ENCODE measurements around the gene COX10.

COX10 gene

GRCh38 chr17:14086189-14086588, 16.9 kb downstream of the COX10 start:
- DNase-seq (ENCODE audit: low spot score in 2 of 2) (no peak), ATAC-seq (ENCODE audit: low read depth) (no peak)
- H3K27ac Mint-ChIP-seq, result no peak overlapping the region
- peaks cover 20% of the 10 kb centered on the region for H3K36me3 Mint-ChIP-seq
- no peaks in the 10 kb centered on the region for H3K9me3 Mint-ChIP-seq
- peaks cover 12% of the 10 kb centered on the region for H3K4me1 Mint-ChIP-seq
- no peaks in the 10 kb centered on the region for H3K27me3 Mint-ChIP-seq
- H3K4me3 Mint-ChIP-seq, result no peak overlapping the region

GRCh38 chr17:14089179-14089578, 19.9 kb downstream of the COX10 start:
- no peak for DNase-seq (ENCODE audit: low spot score in 2 of 2)
- H3K27ac Mint-ChIP-seq, result no peak overlapping the region
- H3K4me1 Mint-ChIP-seq, result peaks cover 8% of the 10 kb centered on the region
- no peak for ATAC-seq (ENCODE audit: low read depth)
- H3K36me3 Mint-ChIP-seq, result peaks cover 12% of the 10 kb centered on the region
- H3K4me3 Mint-ChIP-seq, result no peak overlapping the region
- H3K27me3 Mint-ChIP-seq, result no peaks in the 10 kb centered on the region
- no peaks in the 10 kb centered on the region for H3K9me3 Mint-ChIP-seq

DNA sequence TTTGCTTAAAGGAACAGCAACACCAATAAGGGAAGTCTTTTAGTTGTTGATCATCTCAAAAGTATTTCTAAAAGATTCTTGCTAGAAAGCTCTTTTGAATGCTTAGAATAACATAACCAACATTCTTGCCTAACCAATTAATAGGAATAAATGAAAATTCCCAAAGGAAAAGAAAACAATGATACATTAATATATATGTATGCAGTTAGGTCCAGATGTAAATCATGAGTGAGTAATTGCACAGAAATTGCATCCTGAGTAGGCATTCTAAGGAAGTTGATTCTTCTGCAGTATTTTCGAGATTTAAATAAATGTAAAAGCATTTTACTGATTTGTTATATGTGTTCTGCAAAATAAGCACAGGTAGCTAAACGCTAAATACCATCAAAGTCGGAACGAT, 22.1 kb downstream of the COX10 start:
- Mint-ChIP-seq H3K9me3 (no peaks in the 10 kb centered on the region), H3K4me3 (no peak overlapping the region), H3K27ac (no peak overlapping the region), H3K36me3 (peaks cover 12% of the 10 kb centered on the region), H3K4me1 (peaks cover 13% of the 10 kb centered on the region), H3K27me3 (no peaks in the 10 kb centered on the region)
- DNase-seq (ENCODE audit: low spot score in 2 of 2), result no peak
- no peak for ATAC-seq (ENCODE audit: low read depth)

DNA sequence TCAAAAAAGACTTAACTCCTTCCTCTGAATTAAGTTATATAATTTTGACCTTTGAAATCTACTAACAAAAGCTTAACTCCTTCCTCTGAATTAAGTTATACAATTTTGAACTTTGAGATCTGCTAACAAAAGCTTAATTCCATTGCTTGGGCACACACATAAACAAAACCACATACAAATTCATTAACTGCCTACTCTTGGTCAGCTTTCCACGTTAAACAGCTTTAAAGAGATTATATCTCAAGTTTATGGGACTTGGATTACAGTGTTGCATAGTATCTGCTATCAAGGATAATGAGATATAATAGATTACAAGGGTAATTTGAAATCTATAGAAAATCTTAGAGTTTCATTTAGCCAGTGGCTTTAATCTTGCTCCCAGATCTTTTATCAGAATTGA, 23.5 kb downstream of the COX10 start:
- Mint-ChIP-seq H3K4me1 (peaks cover 13% of the 10 kb centered on the region), H3K27ac (no peak overlapping the region), H3K27me3 (no peaks in the 10 kb centered on the region), H3K9me3 (no peaks in the 10 kb centered on the region), H3K36me3 (peaks cover 10% of the 10 kb centered on the region), H3K4me3 (no peak overlapping the region)
- ATAC-seq (ENCODE audit: low read depth) (no peak), DNase-seq (ENCODE audit: low spot score in 2 of 2) (no peak)

- Mint-ChIP-seq H3K4me3 (no peak overlapping the region), H3K4me1 (peaks cover 8% of the 10 kb centered on the region), H3K9me3 (no peaks in the 10 kb centered on the region), H3K27me3 (no peaks in the 10 kb centered on the region), H3K36me3 (peaks cover 3% of the 10 kb centered on the region), H3K27ac (no peak overlapping the region)
- DNase-seq (ENCODE audit: low spot score in 2 of 2) (no peak), ATAC-seq (ENCODE audit: low read depth) (no peak)
These were observed 25.6 kb downstream of the COX10 start for GRCh38 chr17:14094676-14095601.

- no peaks in the 10 kb centered on the region for H3K27me3 Mint-ChIP-seq
These were observed 26.3 kb downstream of the COX10 start for GRCh38 chr17:14095631-14096030.

GRCh38 chr17:14098246-14098645, 28.9 kb downstream of the COX10 start:
- no peak for ATAC-seq (ENCODE audit: low read depth)
- DNase-seq (ENCODE audit: low spot score in 2 of 2), result no peak
- peaks cover 13% of the 10 kb centered on the region for H3K36me3 Mint-ChIP-seq
- H3K27me3 Mint-ChIP-seq, result no peaks in the 10 kb centered on the region
- H3K9me3 Mint-ChIP-seq, result no peaks in the 10 kb centered on the region
- H3K27ac Mint-ChIP-seq, result no peak overlapping the region
- no peak overlapping the region for H3K4me3 Mint-ChIP-seq
- peaks cover 5% of the 10 kb centered on the region for H3K4me1 Mint-ChIP-seq

More at GRCh38 chr17:14095631-14096030, 26.3 kb downstream of the COX10 start:
- peaks cover 2% of the 10 kb centered on the region for H3K36me3 Mint-ChIP-seq
- no peak for DNase-seq (ENCODE audit: low spot score in 2 of 2)
- ATAC-seq (ENCODE audit: low read depth), result no peak
- H3K9me3 Mint-ChIP-seq, result no peaks in the 10 kb centered on the region
- peaks cover 5% of the 10 kb centered on the region for H3K4me1 Mint-ChIP-seq
- no peak overlapping the region for H3K27ac Mint-ChIP-seq
- no peak overlapping the region for H3K4me3 Mint-ChIP-seq

- peaks cover 3% of the 10 kb centered on the region for H3K4me1 Mint-ChIP-seq
- no peaks in the 10 kb centered on the region for H3K9me3 Mint-ChIP-seq
These were observed 32.7 kb downstream of the COX10 start for GRCh38 chr17:14101976-14102375.

GRCh38 chr17:14103836-14104235, 34.5 kb downstream of the COX10 start:
- Mint-ChIP-seq H3K36me3 (peaks cover 25% of the 10 kb centered on the region), H3K9me3 (no peaks in the 10 kb centered on the region), H3K27me3 (no peaks in the 10 kb centered on the region), H3K27ac (no peak overlapping the region), H3K4me3 (no peak overlapping the region), H3K4me1 (peaks cover 10% of the 10 kb centered on the region)
- ATAC-seq (ENCODE audit: low read depth) (no peak), DNase-seq (ENCODE audit: low spot score in 2 of 2) (no peak)

More at GRCh38 chr17:14101976-14102375, 32.7 kb downstream of the COX10 start:
- no peak for DNase-seq (ENCODE audit: low spot score in 2 of 2)
- no peak overlapping the region for H3K4me3 Mint-ChIP-seq
- H3K27ac Mint-ChIP-seq, result no peak overlapping the region
- ATAC-seq (ENCODE audit: low read depth), result no peak
- H3K36me3 Mint-ChIP-seq, result peaks cover 19% of the 10 kb centered on the region
- H3K27me3 Mint-ChIP-seq, result no peaks in the 10 kb centered on the region

- H3K9me3 Mint-ChIP-seq, result no peaks in the 10 kb centered on the region
- peaks cover 10% of the 10 kb centered on the region for H3K4me1 Mint-ChIP-seq
- no peak for ATAC-seq (ENCODE audit: low read depth)
These were observed 35.4 kb downstream of the COX10 start for GRCh38 chr17:14104734-14105133.

DNA sequence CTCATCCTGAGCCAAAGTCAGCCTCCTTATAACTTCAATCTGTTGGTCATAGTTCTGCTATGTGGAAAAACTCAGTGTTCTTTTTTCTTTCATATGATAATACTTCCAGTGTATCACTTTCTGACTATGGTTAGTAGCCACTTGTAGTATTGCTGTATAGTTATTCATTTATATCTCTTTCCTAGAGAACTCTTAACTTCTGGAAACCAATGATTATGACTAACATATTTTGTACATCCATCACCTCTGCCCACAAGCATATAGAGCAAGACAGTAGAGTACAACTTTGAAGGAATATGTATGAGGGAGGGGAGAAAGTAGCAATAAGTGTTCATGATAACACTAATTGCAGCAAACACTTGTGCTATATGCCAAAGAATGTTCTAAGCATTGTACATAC, 38.6 kb downstream of the COX10 start:
- Mint-ChIP-seq H3K27me3 (no peaks in the 10 kb centered on the region), H3K4me1 (peaks cover 17% of the 10 kb centered on the region), H3K27ac (no peak overlapping the region), H3K36me3 (peaks cover 14% of the 10 kb centered on the region), H3K4me3 (no peak overlapping the region), H3K9me3 (no peaks in the 10 kb centered on the region)
- DNase-seq (ENCODE audit: low spot score in 2 of 2) (no peak), ATAC-seq (ENCODE audit: low read depth) (no peak)

More at GRCh38 chr17:14104734-14105133, 35.4 kb downstream of the COX10 start:
- Mint-ChIP-seq H3K27ac (no peak overlapping the region), H3K4me3 (no peak overlapping the region), H3K27me3 (no peaks in the 10 kb centered on the region), H3K36me3 (peaks cover 25% of the 10 kb centered on the region)
- DNase-seq (ENCODE audit: low spot score in 2 of 2), result no peak

- no peak overlapping the region for H3K4me3 Mint-ChIP-seq
- no peak for ATAC-seq (ENCODE audit: low read depth)
These were observed 43.1 kb downstream of the COX10 start for GRCh38 chr17:14112407-14112806.

DNA sequence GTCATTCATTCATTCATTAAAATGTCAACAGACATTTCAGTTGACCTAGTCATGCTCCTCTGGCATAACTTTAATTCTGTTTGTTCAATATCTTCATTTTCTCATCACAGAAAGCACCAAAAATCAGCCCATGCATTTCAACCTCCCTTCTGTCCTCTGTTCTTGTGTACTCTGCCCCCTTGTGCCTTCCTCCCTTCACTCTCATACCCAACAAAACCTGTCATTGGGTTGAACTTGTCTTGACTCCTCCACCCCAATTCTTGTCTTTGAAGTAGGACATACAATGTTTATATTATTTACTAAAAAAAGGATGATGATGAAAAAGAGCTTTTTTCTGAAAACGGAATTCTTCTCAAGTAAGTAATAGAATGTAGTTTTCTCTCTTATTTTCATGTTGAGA, 43.8 kb downstream of the COX10 start:
- Mint-ChIP-seq H3K27ac (no peak overlapping the region), H3K4me1 (peaks cover 18% of the 10 kb centered on the region)
- ATAC-seq (ENCODE audit: low read depth), result no peak

More at GRCh38 chr17:14112407-14112806, 43.1 kb downstream of the COX10 start:
- H3K9me3 Mint-ChIP-seq, result no peaks in the 10 kb centered on the region
- H3K27ac Mint-ChIP-seq, result no peak overlapping the region
- no peaks in the 10 kb centered on the region for H3K27me3 Mint-ChIP-seq
- DNase-seq (ENCODE audit: low spot score in 2 of 2), result no peak
- peaks cover 22% of the 10 kb centered on the region for H3K4me1 Mint-ChIP-seq
- peaks cover 22% of the 10 kb centered on the region for H3K36me3 Mint-ChIP-seq

DNA sequence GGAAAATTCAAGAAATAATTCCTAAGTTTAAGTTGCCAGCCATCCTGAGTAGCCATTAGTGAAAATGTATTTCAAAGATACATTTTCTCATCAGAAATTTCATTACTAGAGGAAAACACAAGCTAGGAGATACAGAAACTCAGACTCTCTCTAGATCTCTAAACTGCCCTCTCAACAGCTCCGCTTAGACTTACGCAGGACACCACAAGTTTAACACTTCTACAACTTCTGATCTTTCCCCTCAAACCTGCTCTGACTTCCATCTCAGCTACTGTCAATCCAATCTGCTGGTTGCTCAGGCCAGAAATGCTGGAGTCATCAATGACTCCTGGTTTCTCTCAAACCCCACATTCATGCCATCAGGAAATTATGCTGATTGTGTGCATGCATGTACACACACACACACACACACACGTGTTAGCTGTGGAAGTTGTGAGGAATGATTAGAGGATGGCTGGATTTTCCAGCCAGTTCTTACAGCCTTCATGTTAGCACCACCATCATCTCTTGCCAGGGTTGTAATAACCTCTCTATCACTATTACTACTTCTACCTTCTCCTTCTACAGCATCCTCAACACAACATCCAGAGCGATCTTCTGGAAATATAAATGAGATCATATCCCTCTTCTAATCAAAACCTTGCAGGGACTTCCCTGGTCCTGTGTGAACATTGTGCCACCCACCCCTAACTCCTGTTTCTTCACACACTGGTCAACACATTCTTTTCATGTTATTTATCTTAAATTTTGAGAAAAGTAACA, 47.1 kb downstream of the COX10 start:
- no peak for ATAC-seq (ENCODE audit: low read depth)

More for the DNA sequence above, 43.8 kb downstream of the COX10 start:
- Mint-ChIP-seq H3K9me3 (no peaks in the 10 kb centered on the region), H3K36me3 (peaks cover 19% of the 10 kb centered on the region), H3K4me3 (no peak overlapping the region), H3K27me3 (no peaks in the 10 kb centered on the region)
- DNase-seq (ENCODE audit: low spot score in 2 of 2), result no peak

More for the DNA sequence above, 47.1 kb downstream of the COX10 start:
- DNase-seq (ENCODE audit: low spot score in 2 of 2), result no peak
- no peaks in the 10 kb centered on the region for H3K27me3 Mint-ChIP-seq
- no peak overlapping the region for H3K4me3 Mint-ChIP-seq
- H3K4me1 Mint-ChIP-seq, result peaks cover 20% of the 10 kb centered on the region
- H3K36me3 Mint-ChIP-seq, result peaks cover 21% of the 10 kb centered on the region
- H3K9me3 Mint-ChIP-seq, result no peaks in the 10 kb centered on the region
- H3K27ac Mint-ChIP-seq, result no peak overlapping the region
